ENCODE measurements around the gene LRMDA. TPM values are rescaled to one million over a fixed set of nuclear protein-coding genes. Genes with fewer than 3 reads are reported as not detected.

The LRMDA gene
- 10 to 100 TPM in 1 of 2 donors, 1 to 10 TPM in 1; 9.6 to 12.6 TPM for total RNA-seq

- TF ChIP-seq CTCF (IDR thresholded peaks at IDR 0.05) (no peak), POLR2AphosphoS5 (IDR thresholded peaks at IDR 0.05) (no peak), POLR2A (IDR thresholded peaks at IDR 0.05) (no peak)
- H3K4me1 ChIP-seq (replicated peaks): no peaks in the 10 kb centered on the region
- H3K4me3 ChIP-seq: peak within 1 kb of the TSS; percentile 47 to 48
- H3K36me3 ChIP-seq: no peaks in the 10 kb centered on the region
- WGBS: 16% methylated on average over 61 of the region's 82 CpGs
- H3K27me3 ChIP-seq (replicated peaks; ENCODE audit: insufficient read depth): no peaks in the 10 kb centered on the region
- peak within 1 kb of the TSS; percentile 61 to 62 for H3K27ac ChIP-seq
- peak; percentile 12 for DNase-seq (ENCODE audit: low spot score)
- no peaks in the 10 kb centered on the region for H3K9me3 ChIP-seq
- intact Hi-C loops (cut with DNase I): no loop called here
These were observed at the start of gene LRMDA for GRCh38 chr10:75431180-75432111. Gene LRMDA (plus strand): TSS chr10:75431624.

GRCh38 chr10:75386128-75386527 is 45.3 kb upstream of the LRMDA start:
- no peaks in the 10 kb centered on the region for H3K27me3 ChIP-seq (replicated peaks; ENCODE audit: insufficient read depth)
- H3K4me1 ChIP-seq (replicated peaks): no peaks in the 10 kb centered on the region
- 98% methylated on average over 3 of the region's 3 CpGs for whole genome bisulfite sequencing
- TF ChIP-seq POLR2AphosphoS5 (IDR thresholded peaks at IDR 0.05) (no peak), CTCF (IDR thresholded peaks at IDR 0.05) (no peak), POLR2A (IDR thresholded peaks at IDR 0.05) (no peak)
- H3K9me3 ChIP-seq: no peaks in the 10 kb centered on the region
- no peaks in the 10 kb centered on the region for H3K36me3 ChIP-seq
- H3K4me3 ChIP-seq: no peak overlapping the region
- intact Hi-C loops (cut with DNase I): no loop called here
- DNase-seq (ENCODE audit: low spot score): no peak
- no peak overlapping the region for H3K27ac ChIP-seq

GRCh38 chr10:75388082-75388481 is 43.3 kb upstream of the LRMDA start:
- no peaks in the 10 kb centered on the region for H3K27me3 ChIP-seq (replicated peaks; ENCODE audit: insufficient read depth)
- DNase-seq (ENCODE audit: low spot score): no peak
- no peaks in the 10 kb centered on the region for H3K4me1 ChIP-seq (replicated peaks)
- no peak overlapping the region for H3K27ac ChIP-seq
- TF ChIP-seq CTCF (IDR thresholded peaks at IDR 0.05) (no peak), POLR2A (IDR thresholded peaks at IDR 0.05) (no peak), POLR2AphosphoS5 (IDR thresholded peaks at IDR 0.05) (no peak)
- no peaks in the 10 kb centered on the region for H3K9me3 ChIP-seq
- no peak overlapping the region for H3K4me3 ChIP-seq
- H3K36me3 ChIP-seq: no peaks in the 10 kb centered on the region
- intact Hi-C loops (cut with DNase I): no loop called here
- 90% methylated on average over 3 of the region's 3 CpGs for WGBS

GRCh38 chr10:75390178-75390577 is 41.2 kb upstream of the LRMDA start:
- Histone ChIP-seq H3K27ac (no peak overlapping the region), H3K4me3 (no peak overlapping the region), H3K9me3 (no peaks in the 10 kb centered on the region), H3K27me3 (replicated peaks; ENCODE audit: insufficient read depth) (no peaks in the 10 kb centered on the region), H3K36me3 (no peaks in the 10 kb centered on the region), H3K4me1 (replicated peaks) (peaks cover 5% of the 10 kb centered on the region)
- TF ChIP-seq POLR2A (IDR thresholded peaks at IDR 0.05) (no peak), CTCF (IDR thresholded peaks at IDR 0.05) (no peak), POLR2AphosphoS5 (IDR thresholded peaks at IDR 0.05) (no peak)
- intact Hi-C loops (cut with DNase I): loop anchor here (10.0 kb wide), 1 partner anchor 525 kb away; no protein-coding TSS in a partner anchor
- no peak for DNase-seq (ENCODE audit: low spot score)

- no peak for TF ChIP-seq POLR2A (IDR thresholded peaks at IDR 0.05)
- no peaks in the 10 kb centered on the region for H3K9me3 ChIP-seq
- H3K27ac ChIP-seq: no peak overlapping the region
- WGBS: 96% methylated on average over 2 of the region's 2 CpGs
- intact Hi-C loops (cut with DNase I): loop anchor here (10.0 kb wide), 1 partner anchor 523 kb away; no protein-coding TSS in a partner anchor
- peaks cover 5% of the 10 kb centered on the region for H3K4me1 ChIP-seq (replicated peaks)
- H3K36me3 ChIP-seq: no peaks in the 10 kb centered on the region
- H3K27me3 ChIP-seq (replicated peaks; ENCODE audit: insufficient read depth): no peaks in the 10 kb centered on the region
- H3K4me3 ChIP-seq: no peak overlapping the region
- DNase-seq (ENCODE audit: low spot score): no peak
These were observed 39.2 kb upstream of the LRMDA start for GRCh38 chr10:75392271-75392670.
